NCI-H128 (cell line): ENCODE results near the gene ERVW-1.
"Not testable (repeated sequence)": the region's sequence is repeated elsewhere in the genome, so short reads cannot be mapped to it uniquely, and the experiment has no call there.

Experiments
- DNase-seq: peaks from one replicate; lab custom pipeline; 2025; ENCODE audit not compliant: unreplicated experiment; lab: John Stamatoyannopoulos, UW

Gene ERVW-1

DNA sequence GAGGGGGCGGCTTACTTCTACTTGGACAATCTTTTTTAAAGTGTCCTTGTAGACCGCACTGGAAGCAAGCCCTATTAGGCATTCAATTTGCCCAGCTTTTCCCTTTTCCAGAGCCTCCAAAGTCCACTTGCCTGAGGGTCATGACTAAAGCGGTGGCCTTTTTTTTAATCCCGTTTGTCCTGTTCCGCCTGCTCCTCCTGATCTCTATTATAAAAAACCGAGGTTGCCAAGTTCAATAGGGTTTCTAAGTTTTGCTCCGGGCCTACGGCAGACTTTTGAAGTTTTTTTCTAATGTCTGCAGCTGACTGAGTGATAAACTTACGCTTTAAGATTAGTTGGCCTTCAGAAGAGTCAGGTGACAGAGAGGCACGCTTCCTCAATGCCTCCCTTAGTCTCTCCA is 3.8 kb downstream of the ERVW-1 start:
- DNase-seq: not testable (repeated sequence)

DNA sequence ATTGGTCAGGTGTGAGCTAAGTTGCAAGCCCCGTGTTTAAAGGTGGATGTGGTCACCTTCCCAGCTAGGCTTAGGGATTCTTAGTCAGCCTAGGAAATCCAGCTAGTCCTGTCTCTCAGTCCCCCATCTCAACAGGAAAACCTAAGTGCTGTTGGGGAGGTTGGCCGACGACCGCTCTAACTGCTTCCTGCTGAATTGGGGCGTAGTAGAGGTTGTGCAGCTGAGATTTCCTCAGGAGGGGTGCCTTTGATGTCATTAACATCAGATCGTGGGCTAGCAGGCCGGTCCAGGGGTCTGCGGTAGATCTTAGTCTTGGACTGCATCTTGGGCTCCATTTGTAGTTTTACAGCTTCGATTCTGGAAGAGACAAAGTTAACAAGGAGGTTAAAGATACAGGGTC is 9.2 kb downstream of the ERVW-1 start:
- DNase-seq: not testable (repeated sequence)

DNA sequence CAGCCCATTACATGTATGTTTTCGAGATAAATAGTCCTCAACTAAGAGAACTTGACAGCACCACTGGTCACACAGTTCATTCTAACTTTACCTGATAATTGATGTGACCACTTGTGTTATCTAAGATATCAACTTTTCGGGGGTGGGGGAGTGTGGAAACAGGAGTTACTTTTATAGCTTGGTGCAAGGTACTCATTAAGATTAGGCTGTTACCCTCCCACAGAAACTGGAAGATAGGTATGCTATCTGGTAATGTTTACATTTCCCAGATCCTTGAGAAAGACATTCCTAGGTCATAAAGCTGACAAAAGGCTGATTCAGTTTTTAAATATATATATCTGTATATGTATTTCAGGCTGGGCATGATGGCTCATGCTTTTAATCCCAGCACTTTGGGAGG is 11.1 kb downstream of the ERVW-1 start:
- no peak for DNase-seq

DNA sequence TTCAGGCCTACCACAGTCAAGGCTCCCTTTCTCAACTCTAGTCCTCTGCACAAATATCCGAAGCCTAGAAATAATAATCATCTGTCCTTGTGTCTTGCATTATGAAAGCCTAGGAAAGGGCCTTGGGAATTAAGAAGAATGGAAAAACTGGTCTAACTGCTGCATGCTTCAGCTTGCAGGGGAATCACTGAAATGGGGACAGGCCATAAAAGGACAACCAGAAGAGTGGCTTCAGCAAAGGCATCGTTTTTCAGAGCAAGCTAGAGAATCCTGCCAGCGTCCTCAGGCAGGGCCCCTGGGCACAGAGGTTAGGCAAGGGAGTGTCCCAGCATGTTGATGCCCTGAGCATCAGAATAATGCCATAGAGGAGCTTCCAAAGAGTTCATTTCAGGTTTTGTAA is 13.2 kb downstream of the ERVW-1 start:
- no peak for DNase-seq

DNA sequence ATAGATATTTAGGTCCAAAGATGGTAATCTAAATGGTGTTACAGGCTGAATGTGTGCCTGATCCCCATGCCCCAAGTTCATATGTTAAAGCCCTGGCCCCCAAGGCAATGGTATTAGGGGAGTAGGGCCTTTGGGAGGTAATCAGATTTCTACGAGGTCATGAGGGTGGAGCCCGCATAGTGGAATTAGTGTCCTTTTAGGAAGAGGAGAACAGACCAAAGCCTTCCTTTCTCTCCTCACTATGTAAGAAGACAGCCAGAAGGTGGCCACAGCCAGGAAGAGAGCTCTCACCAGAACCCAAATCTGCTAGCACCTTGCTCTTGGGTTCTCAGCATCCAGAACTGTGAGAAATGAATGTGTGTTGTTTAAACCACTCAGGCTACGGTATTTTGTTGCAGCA is 15.2 kb downstream of the ERVW-1 start:
- no peak for DNase-seq

DNA sequence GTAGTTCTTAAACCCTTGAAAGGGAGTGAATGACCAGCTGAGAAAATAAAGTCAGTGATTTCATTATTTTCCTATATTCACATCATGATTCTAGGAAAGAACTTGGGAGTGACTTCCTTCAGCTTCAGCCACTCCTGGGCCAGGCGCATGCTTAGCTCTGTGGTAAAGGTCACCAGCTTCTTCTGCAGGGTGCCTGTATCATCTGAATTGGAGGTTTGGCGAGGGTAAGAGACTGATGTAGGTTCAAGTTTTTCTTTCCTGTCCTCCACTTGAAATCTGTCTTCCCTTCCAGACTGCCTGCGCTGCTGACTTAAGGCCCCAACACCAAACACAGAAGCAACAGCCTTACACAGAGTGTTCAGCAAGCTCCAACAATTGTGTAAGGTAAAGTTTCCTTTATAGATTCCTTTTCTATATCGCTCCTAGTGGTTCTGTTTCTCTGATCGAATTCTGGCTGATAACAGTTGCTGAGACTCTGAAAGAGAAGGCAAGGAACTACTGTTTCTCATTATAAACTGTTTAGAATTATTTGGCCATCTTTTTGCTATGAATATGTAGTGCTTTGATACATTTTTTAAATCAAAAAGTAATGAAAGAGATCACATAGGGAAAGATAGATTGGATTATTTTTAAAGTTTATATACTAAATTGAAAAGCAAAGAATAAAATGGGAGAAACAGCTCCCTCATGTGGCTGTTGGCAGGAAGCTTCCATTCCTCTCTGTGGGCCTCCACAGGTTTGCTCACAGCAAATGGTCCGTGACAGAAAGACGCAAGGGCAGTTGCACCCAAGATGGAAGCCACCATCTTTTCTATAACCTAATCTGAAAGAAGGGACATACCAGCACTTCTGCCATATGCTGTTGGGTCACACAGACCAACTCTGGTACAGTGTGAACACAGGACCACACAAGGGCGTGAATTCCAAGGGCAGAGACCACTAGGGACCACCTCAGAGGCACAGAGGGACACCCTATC is 16.4 kb downstream of the ERVW-1 start:
- DNase-seq: peak; percentile 14

DNA sequence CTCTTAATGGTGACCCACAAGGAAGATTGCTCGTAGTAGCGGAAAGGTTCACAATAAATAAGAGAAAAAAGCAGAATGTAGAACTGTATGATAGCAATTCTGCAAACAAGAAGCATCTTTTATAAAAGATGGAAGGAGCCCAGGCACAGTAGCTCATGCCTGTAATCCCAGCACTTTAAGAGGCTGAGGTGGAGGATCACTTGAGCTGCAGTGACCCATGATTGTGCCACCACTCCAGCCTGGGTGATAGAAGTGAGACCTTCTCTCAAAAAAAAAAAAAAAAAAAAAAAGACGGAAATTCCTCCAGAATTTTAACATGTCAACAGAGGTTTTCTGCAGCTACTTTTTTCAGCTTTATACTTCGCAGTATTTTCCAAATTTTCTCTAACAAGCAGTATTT is 17.2 kb downstream of the ERVW-1 start:
- DNase-seq: no peak

DNA sequence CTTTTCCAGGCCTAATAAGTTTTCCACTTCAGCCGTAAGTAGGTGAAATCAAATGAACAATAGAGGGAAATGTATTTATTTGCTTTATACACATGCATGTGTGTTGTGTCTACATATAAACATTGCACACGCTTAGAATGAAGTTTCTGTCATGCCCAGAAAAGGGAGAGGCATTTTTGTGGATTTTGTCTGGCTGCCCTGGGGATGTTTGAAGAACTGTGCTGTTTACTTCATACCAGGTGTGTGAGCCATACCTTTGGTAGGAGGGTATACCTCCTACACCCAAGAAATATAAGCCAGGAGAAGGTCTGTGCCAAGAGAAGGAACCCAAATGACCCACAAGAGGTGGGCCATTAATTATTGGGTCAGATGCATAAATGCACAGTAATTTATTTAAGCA is 17.6 kb downstream of the ERVW-1 start:
- DNase-seq: no peak

DNA sequence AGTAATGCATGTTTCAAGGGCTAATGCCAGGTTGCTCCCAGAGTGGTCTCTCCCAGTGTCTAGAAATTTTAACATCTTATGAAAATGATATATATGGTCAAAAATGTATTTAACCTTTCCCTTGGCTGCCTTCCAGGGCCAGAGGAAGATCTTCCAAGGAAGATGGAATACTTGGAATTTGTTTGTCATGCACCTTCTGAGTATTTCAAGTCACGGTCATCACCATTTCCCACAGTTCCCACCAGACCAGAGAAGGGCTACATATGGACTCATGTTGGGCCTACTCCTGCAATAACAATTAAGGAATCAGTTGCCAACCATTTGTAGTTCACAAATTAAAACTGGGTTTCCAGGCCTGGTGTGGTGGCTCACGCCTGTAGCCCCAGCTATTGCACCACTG is 21.5 kb downstream of the ERVW-1 start:
- DNase-seq: no peak

DNA sequence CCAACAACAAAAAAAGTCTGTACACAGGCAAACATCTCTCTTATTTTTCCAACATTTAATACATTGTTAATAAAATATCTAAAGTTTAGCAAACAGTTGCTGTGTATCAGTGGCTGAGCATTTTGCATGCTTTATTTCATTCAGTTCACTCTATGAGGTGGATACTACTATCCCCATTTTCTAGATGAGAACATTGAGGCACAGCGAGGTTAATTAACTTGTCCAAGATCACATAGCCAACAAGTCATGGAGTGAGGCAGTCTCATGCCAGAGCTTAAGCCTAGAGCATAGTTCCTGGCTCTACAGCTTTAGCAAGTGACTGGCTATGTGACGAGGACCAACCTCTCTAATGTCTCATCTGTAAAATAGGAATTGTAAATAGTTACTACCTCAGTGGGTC is 26.1 kb downstream of the ERVW-1 start:
- no peak for DNase-seq

DNA sequence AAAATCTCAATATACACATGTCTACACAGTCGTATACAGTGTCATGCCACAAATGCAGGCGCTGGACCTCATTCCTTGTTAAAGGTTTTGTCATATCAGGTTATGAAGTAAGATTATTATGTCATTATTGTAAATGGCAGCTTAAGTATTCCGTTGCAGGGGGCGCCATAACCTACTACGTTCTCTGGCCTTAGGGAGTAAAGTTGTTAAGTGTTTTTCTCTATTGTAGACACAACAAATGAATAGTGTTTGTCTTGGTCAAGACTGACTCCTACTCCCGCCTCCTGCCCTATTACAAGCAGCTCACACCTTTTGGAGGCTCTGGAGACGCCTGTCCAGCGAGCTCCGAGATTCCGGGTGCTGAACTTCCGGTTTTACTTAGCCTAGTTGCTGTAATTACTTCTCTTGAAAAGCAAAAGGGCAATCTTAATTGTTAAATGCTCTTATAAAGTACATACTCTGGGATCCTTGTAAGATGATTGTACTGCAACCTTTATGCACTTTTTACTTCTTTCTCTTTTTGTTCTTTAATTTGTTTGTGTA is 29.5 kb downstream of the ERVW-1 start:
- DNase-seq: peak; percentile 1

DNA sequence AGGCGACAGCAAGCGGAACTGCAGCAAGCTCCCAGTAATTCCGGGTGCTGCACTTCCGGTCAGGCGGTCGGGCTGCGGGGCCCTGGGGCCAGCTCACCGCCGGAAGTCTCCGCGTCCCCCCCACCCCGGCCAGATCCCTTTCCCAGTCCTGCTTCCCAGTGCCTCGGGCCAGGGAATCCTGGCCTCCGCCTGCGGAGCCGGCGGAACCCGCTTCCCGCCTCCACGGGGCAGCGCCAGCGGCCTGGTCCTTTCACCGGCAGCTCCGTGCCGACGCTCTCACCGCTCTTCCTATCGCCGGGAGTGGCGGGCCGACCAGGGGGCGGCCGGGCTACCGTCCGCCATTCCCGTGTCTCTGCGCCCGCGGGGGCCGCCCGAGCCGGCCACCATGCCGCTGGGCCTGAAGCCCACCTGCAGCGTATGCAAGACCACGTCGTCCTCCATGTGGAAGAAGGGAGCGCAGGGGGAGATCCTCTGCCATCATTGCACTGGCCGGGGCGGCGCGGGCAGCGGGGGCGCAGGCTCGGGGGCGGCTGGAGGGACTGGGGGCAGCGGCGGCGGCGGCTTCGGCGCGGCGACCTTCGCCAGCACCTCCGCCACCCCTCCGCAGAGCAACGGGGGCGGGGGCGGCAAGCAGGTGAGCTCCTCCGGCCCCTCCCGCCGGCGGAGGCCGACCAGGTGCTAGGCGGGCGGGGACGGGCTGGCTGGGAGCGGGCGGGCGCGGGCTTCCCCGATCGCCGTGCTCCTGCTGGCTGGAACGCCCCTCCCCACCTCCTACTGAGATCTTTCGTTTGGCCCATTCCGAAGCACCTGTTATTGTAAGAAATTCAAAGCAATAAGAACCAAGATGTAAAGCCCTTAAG is 30.2 kb downstream of the ERVW-1 start, which contains the start of gene GATAD1:
GATAD1 (plus strand) TSS at position 138 of the 860 bp plus-strand sequence; CDS start at position 386, 248 bp downstream.
- DNase-seq: peak; percentile 1

DNA sequence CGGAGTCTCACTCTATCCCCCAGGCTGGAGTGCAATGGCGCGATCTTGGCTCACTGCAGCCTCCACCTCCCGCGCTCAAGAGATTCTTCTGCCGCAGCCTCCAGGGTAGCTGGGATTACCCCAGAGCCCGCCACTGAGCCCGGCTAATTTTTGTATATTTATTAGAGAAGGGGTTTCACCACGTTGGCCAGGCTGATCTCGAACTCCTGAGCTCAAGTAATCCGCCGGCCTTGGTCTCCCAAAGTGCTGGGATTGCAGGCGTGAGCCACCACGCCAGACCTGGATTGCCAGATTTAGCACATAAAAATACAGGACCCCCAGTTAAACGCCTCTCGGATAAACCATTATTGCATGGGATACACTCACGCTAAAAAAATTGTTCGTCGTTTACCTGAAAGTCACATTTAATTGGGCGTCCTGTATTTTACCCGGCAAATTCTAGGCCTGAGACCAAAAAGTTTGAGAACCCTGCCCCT is 30.8 kb downstream of the ERVW-1 start:
- DNase-seq: peak; percentile 81

DNA sequence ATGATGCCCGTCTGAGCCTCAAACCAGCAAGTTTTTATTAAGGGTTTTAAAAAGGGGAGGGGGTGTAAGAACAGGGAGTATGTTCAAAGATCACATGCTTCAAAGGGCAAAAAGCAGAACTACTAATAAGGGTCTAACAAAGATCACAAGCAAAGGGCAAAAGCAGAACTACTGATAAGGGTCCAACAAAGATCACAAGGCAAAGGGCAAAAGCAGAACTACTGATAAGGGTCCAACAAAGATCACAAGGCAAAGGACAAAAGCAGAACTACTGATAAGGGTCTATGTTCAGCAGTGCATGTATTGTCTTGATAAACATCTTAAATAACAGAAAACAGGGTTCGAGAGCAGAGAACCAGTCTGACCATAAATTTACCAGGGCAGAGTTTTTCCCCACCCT is 35.0 kb downstream of the ERVW-1 start:
- not testable (repeated sequence) for DNase-seq

DNA sequence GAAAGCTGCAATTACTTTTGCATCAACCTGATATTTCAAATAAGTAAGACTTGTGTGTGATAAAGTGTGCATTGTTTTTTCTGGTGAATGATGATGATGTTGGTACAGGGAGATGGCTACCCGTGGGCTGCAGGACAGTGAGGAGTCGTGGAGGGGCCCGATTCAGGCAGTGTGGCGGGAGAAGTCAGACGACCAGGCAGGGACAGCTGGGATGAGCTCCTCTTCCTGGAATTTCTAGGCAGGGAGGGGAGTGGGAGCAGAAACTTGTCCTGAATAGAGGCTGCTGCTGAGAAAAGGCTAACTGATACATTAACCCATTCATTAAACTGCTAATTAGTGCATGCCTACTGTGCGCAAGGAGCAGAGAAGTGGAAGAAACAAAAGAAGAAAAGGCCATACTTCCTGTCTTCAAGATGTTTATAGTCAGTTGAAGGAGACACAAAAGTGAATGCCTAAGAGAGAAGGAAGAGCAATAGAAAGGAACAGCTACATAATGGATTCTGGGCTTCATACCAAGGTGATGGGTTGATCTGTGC is 39.7 kb downstream of the ERVW-1 start:
- no peak for DNase-seq

DNA sequence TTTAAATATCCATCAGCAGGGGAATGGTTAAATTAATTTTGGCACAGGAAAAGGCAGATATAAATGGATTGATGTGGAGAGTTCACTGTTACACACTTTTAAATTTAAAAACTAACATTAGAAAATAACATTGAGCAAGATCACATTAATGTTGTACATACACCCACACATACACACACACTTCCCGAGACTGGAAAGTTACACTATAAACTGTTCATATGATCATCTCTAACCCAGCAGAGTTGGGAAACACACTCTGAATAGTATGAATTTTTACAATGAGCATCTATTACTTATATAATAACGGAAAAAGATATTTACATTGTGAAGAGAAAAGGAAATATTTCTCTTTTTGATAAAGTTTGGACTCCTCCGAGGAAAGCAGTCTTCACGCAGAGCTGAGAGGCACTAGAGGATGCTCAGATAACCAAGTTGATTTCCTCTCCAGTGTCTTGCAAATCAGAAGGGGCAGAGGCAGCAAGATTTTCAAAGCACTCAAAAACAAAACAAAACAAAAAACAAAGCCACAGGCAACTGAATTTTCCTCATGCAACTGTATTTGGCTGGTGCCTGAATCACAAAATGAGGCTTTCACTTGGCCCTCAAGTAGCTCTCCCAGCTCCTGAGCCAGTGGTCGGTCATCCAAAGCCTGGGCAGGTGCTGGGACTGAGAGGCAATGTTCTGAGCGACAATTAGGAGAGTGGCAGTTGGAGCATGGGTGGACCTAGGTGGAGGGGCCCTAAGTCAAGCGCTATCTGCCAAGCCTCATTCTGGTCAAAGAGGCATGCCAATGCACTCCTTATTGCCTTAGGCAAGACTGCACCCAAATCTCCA is 40.9 kb downstream of the ERVW-1 start:
- DNase-seq: no peak

DNA sequence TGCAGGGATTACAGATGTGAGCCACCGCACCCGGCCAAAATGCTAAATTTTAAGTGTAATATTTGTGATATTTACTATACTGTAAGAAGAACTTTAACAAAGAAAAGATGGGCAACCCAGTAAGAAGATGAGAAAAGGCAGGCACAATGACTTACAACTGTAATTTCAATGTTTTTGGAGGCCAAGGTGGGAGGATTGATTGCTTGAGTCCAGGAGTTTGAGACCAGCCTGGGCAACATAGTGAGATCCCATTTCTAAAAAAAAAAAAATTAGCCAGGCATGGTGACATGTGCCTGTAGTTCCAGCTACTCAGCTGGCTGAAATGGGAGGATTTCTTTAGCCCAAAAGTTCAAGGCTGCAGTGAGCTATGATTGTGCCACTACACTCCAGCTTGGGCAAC is 42.2 kb downstream of the ERVW-1 start:
- DNase-seq: no peak

DNA sequence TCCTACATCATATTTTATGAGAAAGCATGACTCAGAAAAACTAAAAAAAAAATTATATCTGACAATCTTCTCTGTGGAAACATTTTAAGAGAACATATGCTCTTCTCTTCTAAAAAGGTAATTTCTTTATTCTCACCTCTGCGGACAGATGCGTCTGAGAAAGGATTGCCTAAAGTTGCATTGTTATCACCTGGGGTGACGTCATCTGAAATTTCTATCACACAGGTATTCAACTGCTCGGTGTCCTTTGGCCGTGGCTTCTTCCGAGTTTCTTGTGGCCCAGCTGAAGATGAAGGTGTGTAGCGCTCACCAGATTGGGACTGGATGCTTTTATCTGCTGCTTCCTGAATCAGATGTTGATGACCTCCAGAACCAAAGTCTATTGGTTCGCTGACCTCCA is 44.7 kb downstream of the ERVW-1 start:
- DNase-seq: no peak

DNA sequence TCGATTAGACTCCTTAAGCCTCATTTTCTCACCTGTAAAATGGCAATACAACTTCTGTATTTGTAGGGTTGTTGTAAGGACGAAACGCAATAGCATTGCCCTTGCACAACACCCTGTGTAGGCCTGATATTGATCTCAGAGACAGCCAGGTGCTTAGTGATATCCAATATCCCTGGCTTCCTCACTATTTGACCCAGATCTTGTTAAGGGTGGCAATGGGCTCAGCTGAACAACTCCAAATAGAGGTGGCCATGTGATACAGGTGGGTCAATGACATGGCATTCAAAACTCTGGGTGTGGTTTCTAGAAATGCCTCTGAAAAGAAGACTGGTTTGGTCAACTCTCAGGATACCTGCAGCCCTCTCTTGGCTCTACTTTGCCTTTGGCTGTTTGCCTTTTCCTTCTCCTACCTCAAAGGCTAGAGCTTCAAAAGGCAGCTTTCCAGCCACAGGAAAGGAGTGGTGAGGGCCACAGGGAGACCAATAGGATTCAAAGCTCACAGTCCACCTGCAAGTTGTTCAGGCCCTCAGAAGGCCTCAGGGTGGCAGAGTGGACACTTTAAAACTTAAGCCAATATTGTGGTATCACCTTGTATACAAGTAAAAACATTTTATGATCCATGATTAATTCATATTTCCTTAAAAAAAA is 45.3 kb downstream of the ERVW-1 start:
- DNase-seq: no peak

DNA sequence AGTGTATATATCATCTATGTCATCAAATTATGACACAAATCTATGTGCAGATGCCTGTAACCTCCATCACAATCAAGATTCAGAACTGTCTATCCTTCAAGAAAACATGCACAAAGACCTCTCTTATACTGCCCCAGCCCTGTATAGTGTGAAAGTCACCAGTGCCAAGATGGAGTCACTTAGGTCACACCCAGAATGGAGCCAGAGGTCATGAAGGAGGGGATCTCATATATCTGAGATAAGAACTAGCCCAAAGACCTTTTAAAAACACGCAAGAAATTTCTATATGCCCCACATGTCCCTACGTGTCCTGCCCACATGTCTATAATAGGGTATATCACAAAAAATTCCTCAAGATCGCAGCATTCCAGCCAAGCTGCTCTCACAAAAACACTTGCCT is 50.6 kb downstream of the ERVW-1 start:
- DNase-seq: no peak
